H1 (cell line): ENCODE data around the gene HMOX2. TPM values are rescaled to one million over a fixed set of nuclear protein-coding genes. Genes with fewer than 3 reads are reported as not detected.

ENCODE experiments used
- CHD1 ChIP-seq: IDR thresholded peaks from 2 replicates; pipeline ENCODE4 v1.6.1; 2012; ENCODE audit warnings: low read depth, low read length, improper control_type of control experiment
- KDM5A ChIP-seq: fragments of 200-600 bp; IDR thresholded peaks from 2 replicates; pipeline ENCODE4 v1.7.1; 2012; ENCODE audit warnings: mild to moderate bottlenecking, low read length, inconsistent platforms, mixed read lengths
- PHF8 ChIP-seq: fragments of 200-600 bp; sonication (generic); conservative IDR thresholded peaks from 2 replicates; pipeline ENCODE4 v1.7.1; 2012; ENCODE audit warnings: low read depth, mild to moderate bottlenecking, inconsistent platforms, low read length, moderate library complexity
- SIRT6 ChIP-seq: IDR thresholded peaks from one replicate; pipeline ENCODE4 v1.7.1; 2012; ENCODE audit warnings: low read length, inconsistent platforms
- polyA plus RNA-seq, 7 experiments: library from polyadenylated mRNA; depleted of rRNA in 3 of 7; stranded (reverse) in 5 of 7; unstranded in 2 of 7; fragments of >200 nt in 5 of 7; fragments of 200-250 nt in 2 of 7; gene quantifications; 1 replicate in 5 of 7; 2 replicates in 1 of 7; 4 replicates in 1 of 7; pipeline versions ENCODE4 v1.2.1 to v1.2.3, GENCODE V29; 2011 to 2013; ENCODE audit warnings: missing spikeins in 2 of 7, mixed read lengths in 2 of 7
- total RNA-seq: library from RNA; stranded (reverse); fragmentation: NEBNext Ultra II Directional; extraction: Animal tissue kit (Norgen Biotek cat#: 25700); gene quantifications from 2 replicates; pipeline ENCODE4 v1.2.1, GENCODE V29; 2021

Gene HMOX2
- total and polyA plus RNA-seq, 2 of the 8 experiments (the other 6 are each of a cell fraction or from before 2014, with no cell fraction given), result 36.5 to 48.4 TPM

DNA sequence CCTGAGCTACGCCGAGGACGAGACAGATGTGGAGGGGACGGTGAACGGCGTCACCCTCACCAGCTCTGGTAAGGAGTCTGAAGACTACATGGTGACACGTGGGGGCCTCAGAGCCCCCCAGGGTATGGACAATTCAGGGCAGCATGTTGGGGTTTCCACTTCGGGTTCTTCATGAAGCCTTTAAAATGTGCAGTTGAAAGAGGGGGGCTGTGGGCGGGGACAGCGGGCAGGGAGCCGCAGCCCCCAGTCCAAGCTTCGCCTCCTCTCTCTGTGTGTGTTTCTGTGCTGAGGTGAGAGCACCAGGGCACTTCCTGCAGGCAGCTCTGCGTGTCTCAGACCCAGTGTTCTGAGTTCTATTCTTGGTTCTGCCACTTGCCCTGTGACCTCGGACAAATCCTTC, 25.8 kb upstream of the HMOX2 start (continued):
- TF ChIP-seq CHD1 (no peak), SIRT6 (no peak), PHF8 (no peak), KDM5A (no peak)
